Stimulated activated CD4-positive, alpha-beta T cell treated with anti-CD3 and anti-CD28 coated beads, TNF-alpha, amount 100 ng/mL, for 24 hours (primary cell): Measurements from ENCODE around the gene ADCK2.
"Not testable (repeated sequence)": the region's sequence is repeated elsewhere in the genome, so short reads cannot be mapped to it uniquely, and the experiment has no call there.

Source experiments
- DNase-seq, 3 experiments: peaks; one replicate each; pipeline ENCODE4 v3.0.0-alpha.2; 2020; ENCODE audit warnings: low read depth in 3 of 3

The ADCK2 gene

DNA sequence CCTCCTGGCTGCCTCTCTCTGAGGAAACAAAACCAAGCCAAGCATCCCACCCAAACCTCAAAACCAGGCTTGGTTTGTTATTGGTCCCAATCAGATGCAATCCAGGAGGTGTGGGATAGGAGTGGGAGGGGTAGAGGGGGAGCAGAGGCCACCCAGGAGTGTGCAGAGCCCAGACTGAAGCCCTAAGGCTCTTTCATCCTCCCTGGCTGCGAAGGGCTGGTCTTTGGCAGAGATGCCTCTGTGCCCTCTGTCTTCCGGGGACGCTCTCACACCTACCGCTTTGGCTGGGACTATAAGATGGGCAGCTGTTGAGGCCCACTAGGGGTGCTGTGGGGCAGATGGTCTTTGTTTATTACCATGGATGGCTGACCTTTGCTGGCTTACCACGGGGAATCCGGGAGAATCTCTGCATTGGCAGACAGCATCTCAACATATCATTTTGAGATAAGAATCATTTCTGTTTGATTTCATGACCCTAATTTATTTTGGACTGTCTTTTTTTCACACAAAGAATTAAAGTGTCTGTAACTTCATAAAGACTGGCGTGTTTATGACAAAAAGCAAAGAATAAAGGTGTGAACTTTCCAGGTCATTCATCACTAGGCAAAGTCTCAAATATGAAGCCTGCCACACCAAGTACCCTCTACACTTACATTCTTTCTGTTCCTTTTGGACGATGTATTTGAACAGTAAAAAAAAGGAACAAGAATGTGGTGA is 25.7 kb upstream of the ADCK2 start:
- no peak for DNase-seq

DNA sequence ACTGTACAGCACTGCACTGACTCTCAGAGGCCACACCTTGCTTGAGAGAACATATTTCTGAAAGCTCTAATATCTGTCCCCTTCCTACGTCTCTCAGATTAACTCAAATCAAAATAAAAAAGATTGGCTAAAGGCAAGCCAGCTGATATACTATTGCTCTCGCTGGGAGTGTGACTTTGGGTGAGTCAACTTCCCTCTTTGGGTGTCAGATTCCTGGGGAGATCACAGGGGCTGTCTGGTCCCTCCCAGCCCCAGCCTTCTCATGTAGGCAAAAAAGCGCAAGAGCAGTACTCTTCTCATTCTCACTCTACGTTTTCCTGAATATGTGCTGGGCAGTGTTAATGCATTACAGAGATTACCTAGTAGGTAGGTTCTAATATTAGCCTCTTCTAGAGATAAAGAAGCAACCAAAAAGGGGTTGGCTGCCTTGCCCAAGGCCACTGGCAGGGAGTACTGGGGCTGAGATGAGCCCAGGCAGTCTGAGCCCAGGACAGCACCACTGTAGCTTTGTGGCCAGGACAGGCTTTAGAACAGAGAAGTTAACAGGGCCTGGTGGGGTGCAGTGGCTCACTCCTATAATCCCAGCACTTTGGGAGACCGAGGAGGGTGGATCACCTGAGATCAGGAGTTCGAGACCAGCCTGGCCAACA is 23.1 kb upstream of the ADCK2 start:
- DNase-seq = no peak

DNA sequence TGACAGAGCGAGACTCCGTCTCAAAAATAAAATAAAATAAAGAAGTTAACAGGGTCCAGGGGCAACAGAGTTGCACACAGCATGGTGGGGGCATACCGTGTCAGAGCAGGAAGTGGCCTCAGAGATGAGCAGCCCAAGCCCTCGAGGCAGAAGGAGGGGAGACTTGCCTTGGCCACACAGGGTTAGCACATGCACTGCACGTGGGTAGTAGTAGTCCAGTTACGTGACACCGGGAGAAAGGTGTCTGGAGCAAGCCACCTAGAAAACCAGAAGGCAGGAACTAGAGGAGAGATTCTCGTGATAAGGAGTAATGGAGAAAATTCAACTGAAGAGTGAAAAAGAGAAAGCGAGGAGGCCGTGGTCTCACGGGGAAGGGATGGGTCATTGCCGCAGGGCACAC is 22.4 kb upstream of the ADCK2 start:
- DNase-seq = no peak

DNA sequence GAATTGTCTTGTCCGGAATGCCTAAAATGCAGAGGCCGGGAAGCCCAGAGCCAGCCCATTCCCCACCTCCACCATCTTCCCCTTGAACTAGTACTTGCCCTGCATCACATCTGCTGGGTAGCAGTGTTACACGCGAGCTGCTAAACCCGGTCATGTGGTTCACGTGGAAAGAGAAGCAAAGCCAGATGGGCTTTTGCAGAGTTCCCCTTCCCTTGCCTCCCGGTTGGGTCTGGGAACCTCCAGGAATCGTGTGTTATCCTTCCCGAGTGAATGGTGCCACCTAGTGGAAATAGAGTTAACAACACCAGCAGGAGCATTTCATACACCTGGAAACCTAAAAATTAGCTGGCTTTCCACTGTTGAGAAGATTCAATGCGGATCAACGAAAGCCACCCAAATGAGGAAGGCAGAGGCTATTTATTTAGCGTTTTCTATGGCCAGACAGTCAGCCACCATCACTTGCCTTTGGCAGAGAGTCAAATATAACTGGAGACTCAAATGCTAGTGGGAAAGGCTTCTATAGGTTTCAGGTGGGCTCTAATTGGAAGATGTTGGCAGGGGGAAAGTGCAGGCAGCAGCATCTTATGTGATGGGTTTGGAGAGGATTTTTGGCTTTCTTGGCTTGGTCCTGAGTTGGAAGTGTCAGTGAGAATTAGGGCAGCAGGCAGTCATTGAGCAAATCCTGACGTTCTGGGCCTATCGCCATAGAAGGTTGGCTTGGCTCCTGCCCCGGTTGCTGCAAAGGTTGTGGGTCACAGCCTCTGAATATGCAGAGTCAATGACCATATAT is 19.2 kb upstream of the ADCK2 start:
- DNase-seq = no peak

DNA sequence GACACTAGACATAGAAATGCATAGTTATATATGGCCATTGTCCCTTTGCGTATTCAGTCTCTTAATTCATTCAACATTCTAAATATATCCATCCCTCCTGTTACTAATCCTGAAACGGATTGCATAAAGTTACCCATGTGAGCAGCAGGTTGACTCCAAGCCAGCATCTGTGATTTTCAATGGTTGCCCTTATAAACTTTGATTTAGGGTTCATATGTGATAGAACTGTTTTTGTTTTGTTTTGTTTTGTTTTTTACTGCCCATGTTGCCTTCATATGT is 18.7 kb upstream of the ADCK2 start:
- no peak for DNase-seq

DNA sequence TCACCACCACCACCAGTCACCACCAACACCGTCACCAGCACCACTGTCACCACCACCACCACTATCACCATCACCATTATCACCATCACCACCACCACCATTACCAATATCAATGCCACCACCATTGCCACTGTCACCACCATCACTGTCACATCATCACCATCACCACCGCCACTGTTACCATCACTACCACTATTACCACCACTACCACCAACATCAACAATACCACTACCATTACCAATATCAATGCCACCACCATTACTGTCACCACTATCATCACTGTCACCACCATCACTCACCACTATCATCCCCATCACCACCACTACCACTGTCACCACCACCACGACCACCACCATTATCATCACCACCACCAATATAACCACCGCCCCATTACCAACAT is 18.1 kb upstream of the ADCK2 start:
- DNase-seq = no peak

DNA sequence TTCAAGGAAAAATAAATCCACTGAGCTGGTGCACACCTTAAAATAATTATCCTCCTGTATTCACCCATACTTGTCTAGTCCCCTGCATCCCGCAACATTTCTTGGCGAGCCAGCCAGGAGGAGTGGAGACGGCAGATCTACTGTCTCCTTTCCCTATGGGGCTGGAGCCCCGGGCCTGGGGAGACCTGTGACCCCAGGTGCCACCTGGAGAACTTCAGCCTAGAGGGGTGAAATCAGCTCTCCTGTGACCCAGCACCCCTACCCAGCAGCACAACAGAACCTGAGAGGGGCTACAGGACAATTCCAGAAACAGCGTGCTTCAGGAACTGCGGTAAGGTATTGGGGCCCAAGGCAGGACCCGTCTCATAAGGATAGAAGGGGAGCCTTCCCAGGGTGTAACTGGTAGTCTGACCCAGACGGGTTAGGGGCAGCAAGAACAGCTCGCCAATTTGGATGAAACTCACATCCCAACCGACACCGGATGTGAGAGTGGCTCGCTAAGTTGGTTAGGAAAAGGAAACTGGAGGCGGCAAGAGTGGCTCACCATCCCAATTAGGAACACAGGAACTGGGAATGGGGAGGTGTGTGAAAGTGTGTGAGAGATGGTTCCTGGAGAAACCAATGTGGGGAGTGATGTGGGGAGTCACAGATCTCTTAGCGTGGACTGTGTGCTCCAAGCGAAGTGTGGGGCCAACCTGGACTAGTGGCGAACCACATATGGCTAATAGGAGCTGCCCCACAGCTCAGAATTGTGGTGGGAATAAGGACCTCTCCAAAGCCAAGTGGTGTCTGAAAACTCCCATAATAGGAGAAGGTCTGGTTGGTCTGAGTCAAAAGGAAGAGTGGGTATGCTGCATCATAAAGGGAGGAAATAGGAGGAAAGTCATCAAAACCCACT is 17.0 kb upstream of the ADCK2 start:
- no peak for DNase-seq

DNA sequence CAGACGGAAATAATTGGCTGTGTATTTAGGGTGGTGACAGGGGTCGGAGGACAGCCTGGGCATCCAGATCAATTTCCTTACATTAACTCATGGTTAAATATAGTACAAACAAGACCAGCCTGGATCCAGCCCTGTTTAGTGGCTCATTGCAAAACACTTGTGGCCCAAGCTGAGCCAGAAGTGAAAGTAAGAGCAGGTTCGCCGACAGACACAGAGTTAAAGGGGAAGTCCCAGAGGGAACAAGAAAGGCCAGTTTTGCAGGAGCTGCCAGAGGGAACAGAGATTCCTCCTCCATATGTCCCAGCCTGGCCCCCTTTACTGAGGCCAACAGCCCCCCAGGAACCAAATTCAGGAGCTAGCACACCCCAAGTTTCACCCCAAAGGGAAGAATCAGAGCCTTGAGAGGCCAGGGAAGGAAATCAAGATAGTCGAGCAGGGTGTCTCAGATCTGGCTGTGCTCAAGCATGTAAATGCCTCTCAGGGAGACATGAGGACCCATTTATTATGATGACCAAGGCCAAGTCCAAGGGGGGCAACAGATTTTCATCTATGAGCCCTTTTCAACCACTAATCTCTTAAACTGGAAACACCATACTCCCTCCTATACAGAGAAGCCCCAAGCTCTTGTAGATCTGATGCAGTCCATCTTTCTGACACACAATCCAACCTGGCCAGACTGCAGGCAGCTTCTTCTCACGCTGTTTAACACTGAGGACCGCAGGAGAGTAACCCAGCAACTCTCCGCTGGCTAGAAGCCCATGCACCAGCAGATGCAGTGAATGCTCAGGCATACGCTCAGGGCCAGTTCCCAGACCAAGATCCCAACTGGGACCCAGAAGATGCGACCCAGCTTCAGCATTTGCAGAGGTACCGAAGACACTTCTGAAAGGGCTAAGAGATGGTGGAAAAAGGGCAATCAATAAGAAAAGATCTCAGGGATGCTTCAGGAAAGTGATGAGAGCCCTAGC is 15.9 kb upstream of the ADCK2 start:
- DNase-seq = peak in 1 of 3 experiments; percentile 32

DNA sequence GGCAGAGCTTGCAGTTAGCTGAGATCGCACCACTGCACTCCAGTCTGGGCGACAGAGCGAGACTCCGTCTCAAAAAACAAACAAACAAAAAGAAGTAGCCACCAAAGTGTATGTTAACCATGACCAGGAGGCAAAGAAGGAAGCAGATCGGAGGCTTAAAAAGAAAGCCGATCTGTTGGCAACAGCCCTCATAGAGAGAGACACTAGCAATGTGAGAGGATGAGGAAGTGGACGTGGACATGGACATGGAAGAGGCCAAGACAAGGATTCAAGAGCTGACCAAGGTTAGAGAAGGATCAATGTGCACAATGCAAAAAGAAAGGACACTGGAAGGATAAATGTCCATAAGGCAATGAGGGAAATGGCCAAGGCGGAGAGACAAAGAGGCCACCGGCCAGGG is 14.9 kb upstream of the ADCK2 start:
- no peak for DNase-seq

DNA sequence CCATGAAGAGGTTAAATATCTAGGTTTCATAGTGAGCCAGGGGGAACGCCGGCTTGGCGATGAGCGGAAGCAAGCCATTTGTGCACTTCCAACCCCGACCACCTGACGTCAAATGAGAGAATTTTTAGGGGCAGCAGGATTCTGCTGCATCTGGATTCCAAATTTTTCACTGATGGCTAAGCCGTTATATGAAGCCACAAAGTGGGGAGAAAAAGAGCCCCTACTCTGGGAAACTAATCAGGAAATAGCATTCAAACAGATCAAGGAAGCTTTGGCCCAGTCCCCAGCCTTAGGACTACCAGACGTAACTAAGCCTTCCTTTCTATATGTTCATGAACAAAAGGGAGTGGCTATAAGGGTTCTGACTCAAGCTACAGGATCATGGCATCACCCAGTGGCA is 12.9 kb upstream of the ADCK2 start:
- no peak for DNase-seq

DNA sequence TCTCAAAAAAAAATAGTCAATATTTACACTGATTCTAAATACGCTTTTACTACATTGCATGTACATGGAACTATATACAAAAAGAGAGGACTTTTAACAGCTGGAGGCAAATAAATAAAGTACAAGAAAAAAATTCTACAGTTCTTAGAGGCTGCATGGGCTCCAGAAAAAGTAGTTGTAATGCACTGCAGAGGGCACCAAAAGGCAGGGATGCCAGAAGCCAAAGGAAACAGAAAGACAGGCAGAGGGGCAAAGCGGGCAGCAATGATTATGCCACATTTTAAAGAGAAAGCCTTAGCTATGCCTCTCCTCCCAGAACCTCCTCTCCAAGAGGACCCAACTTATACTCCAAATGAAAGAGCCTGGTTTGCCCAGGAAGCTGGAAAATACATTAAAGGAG is 11.6 kb upstream of the ADCK2 start:
- no peak for DNase-seq

DNA sequence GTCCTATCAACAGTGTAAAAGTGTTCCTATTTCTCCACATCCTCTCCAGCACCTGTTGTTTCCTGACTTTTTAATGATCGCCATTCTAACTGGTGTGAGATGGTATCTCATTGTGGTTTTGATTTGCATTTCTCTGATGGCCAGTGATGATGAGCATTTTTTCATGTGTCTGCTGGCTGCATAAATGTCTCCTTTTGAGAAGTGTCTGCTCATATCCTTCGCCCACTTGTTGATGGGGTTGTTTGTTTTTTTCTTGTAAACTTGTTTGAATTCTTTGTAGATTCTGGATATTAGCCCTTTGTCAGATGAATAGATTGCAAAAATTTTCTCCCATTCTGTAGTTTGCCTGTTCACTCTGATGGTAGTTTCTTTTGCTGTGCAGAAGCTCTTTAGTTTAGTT is 9.8 kb upstream of the ADCK2 start:
- DNase-seq = not testable (repeated sequence)

DNA sequence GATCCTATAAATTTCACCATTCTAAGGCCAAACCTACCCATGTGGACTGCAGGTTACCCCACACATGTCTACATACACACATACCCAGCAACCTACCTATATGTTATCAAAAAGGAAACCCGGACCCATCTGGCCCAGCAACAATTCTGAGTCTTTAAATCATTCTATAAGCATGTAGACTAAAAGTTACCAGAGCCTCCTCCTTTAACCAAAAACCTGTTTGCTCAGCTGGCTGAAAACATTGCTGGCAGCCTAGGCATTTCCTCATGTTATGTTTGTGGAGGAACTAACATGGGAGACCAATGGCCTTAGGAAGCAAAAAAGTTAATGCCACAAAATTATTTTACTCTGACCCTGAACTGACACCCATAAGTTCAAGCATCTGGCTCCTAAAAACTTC is 5.3 kb upstream of the ADCK2 start:
- DNase-seq = no peak

DNA sequence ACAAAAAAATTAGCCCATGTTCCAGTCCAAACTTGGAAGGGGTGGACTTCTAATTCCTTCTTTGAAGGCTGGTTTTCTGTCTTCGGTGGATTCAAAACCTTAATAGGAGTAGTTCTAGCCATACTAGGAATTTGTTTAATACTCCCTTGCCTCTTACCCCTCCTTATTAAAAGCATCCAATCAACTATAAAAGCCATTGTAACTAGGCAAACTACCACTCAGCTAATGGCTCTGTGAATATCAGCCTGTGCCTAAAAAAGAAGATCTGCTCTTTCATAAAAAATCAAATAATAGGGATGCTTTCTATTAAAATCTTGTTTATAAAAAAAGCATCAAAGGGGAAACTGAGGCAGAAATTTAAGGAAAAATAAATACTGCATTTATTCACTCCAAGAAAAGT is 4.1 kb upstream of the ADCK2 start:
- no peak for DNase-seq

DNA sequence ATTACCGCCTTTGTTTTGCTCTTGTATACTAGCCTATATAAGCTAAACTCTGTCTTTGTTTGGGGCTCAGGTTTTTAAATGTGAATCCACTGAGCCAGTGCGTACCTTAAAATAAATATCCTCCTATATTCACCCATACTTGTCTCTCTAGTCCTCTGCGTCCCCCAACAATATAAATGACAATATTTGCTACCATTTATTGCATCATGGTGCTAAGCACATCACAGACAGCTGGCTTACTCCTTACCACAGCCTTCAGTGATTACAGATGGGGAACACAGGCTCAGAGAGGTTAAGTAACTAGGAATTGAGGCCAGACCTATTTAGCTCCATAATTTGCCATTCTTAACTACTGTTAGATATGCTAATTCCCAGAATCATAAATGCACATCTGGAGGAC is 3.4 kb upstream of the ADCK2 start:
- DNase-seq = no peak

DNA sequence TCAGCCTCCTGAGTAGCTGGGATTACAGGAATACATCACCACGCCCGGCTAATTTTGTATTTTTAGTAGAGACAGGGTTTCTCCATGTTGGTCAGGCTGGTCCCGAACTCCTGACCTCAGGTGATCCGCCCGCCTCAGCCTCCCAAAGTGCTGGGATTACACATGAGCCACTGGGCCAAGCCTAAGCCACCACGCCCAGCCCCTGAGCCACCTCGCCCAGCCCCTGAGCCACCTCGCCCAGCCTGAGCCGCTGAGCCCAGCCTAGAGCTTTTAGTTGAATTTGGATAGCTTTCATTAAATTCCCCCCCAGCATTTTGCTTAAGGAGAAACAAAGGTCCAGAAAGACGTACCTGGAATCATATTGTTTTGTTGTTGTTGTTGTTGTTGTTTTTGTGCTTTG is 2.9 kb upstream of the ADCK2 start:
- not testable (repeated sequence) for DNase-seq

DNA sequence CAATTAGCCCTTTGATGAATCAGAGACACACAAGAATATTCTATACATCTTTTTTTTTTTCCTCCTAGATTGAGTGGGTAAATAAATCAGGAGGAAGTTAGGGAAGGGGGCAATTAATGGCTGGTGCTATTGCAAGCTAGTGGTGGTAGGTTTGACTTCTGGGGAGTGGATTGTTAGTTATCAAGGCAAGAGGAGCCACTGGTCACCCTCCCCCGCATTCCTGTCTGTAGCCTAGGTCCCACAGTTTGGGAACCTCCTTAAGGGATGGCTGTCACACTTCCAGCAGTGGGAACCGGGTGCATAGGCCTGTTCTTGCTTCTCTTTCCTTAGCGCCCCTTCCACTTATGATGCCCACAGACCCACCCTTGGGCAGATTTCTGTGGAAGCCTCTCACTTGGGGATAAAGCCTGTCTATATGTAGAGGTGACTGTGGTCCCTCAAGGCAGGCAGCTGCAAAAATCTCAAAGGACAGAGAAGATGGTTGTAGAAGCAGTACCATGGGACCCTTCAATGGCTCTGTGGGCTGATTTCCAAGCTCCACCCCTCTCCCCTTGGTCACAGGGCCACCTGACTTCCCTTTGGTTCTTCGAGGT is 2.3 kb upstream of the ADCK2 start:
- DNase-seq = no peak

DNA sequence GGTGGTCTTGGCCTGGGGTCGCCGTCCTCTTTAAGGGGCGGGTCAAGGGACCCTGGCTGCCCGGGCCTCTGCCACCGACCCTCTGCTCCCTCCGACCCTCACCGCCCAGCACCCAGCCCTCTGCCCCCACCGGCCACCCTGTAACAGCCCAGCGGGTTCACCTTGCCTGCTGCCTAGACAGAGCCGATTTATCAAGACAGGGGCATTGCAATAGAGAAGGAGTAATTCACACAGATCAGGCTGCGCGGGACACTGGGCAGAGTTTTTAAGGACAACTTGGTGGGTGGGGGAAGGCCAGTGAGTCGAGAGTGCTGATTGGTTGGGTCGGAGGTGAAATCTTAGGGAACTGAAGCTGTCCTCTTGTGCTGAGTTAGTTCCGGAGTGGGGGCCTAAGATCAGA is 779 bp upstream of the ADCK2 start:
- no peak for DNase-seq

DNA sequence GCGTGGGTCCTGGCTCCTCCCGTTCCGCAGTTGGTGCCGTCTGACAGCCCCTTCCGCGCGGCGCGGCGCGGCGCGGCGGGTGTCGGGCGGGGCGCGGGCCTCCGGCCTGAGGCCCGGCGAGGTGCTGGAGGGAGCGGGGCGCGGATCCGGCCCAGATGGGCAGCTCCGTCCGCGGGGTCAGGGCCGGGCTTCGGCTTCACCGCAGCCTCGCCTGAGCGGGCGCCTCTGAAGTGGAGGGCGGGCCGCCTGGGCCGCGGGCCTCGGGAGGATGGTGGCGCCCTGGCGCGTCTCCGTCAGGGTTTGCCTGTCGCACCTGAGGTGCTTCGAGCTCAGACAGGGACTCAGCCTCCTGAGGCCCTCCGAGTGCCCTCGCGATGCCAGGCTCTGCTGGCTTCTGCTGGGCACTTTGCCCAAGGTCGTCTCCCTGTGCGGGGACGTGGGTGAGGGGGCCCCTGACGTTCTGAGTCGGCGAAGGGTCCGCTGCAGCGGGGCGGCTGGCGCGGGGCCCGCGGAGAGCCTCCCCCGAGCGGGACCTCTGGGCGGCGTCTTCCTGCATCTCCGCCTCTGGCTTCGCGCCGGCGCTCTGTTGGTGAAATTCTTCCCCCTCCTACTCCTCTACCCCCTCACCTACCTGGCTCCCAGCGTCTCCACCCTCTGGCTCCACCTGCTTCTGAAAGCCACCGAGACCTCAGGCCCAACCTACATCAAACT is 473 bp downstream of the ADCK2 start:
- DNase-seq = peak in 2 of 3 experiments; percentile 15 to 55

DNA sequence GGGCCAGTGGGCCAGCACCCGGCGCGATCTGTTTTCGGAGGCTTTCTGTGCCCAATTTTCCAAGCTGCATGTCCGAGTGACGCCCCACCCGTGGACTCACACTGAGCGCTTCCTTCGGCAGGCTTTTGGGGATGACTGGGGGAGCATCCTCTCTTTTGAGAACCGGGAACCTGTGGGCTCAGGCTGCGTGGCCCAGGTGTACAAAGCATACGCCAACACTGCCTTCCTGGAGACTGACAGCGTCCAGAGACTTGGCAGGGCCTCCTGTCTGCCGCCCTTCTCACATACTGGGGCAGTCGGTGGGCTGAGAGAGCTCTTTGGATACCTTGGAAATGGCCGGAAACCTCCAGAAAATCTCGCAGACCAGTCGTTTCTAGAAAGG is 1.0 kb downstream of the ADCK2 start:
- DNase-seq = no peak
